K562 (cell line): ENCODE data around the gene TIMM50.

Experiments used
- EGR1 ChIP-seq: fragments of 450-650 bp; conservative IDR thresholded peaks from 2 replicates; pipeline ENCODE4 v1.6.1; 2017; ENCODE audit warnings: mild to moderate bottlenecking
- FOSL1 ChIP-seq: fragments of 200-800 bp; sonication (Bioruptor generic); conservative IDR thresholded peaks from 2 replicates; pipeline ENCODE4 v1.6.1; 2016; ENCODE audit warnings: missing genetic modification characterization, missing compliant biosample characterization
- MCM3 ChIP-seq: fragments of 450-650 bp; IDR thresholded peaks from 2 replicates; pipeline ENCODE4 v1.6.1; 2016
- NFYB ChIP-seq: IDR thresholded peaks from 2 replicates; pipeline ENCODE4 v1.6.1; 2011; ENCODE audit warnings: mild to moderate bottlenecking, moderate library complexity; ENCODE audit not compliant: insufficient read length; ENCODE audit errors: extremely low read depth
- NR2C1 ChIP-seq, 2 experiments: fragments of 450-650 bp; IDR thresholded peaks; 2 replicates each; pipeline ENCODE4 v1.6.1; 2017; ENCODE audit warnings: mild to moderate bottlenecking in 2 of 2, antibody characterized with exemption in 1 of 2, inconsistent platforms in 1 of 2, missing compliant biosample characterization in 1 of 2, missing genetic modification characterization in 1 of 2
- POLR2A ChIP-seq: fragments of 450-650 bp; conservative IDR thresholded peaks from 2 replicates; pipeline ENCODE4 v1.6.1; 2016
- POLR2AphosphoS5 ChIP-seq: IDR thresholded peaks from 2 replicates; pipeline ENCODE4 v1.6.1; 2011; ENCODE audit warnings: mild to moderate bottlenecking, low read depth, low read length, moderate library complexity; ENCODE audit not compliant: control insufficient read depth, insufficient read depth
- RFX5 ChIP-seq: IDR thresholded peaks from 2 replicates; pipeline ENCODE4 v1.6.1; 2011; ENCODE audit warnings: low read depth, mild to moderate bottlenecking, improper control_type of control experiment, low read length
- ZNF280B ChIP-seq: fragments of 250-450 bp; sonication (Bioruptor Pico); IDR thresholded peaks from 2 replicates; pipeline ENCODE4 v1.5.1; 2021; ENCODE audit warnings: mild to moderate bottlenecking
- ZSCAN29 ChIP-seq: fragments of 450-650 bp; IDR thresholded peaks from 2 replicates; pipeline ENCODE4 v1.6.1; 2017
- TF ChIP-seq, protein P1 (sequence below), 3 experiments: IDR thresholded peaks in 2 of 3; conservative IDR thresholded peaks in 1 of 3; 2 replicates each; pipeline ENCODE4 v1.5.1; 2011 to 2012; ENCODE audit warnings: low read length in 3 of 3, mild to moderate bottlenecking in 3 of 3, control low read depth in 2 of 3, improper control_type of control experiment in 1 of 3, inconsistent platforms in 1 of 3, low read depth in 1 of 3, mixed read lengths in 1 of 3, moderate library complexity in 1 of 3; ENCODE audit not compliant: insufficient read depth in 2 of 3
- TF ChIP-seq, protein P2 (sequence below), 2 experiments: fragments of 150-350 bp in 1 of 2; IDR thresholded peaks; 2 replicates each; pipeline ENCODE4 v1.6.1; 2012 to 2016; ENCODE audit warnings: low read depth in 2 of 2, low read length in 2 of 2, mild to moderate bottlenecking in 1 of 2, moderate library complexity in 1 of 2
- TF ChIP-seq, protein P3 (sequence below): fragments of 450-650 bp; IDR thresholded peaks from 2 replicates; pipeline ENCODE4 v1.6.1; 2016; ENCODE audit warnings: low read depth

DNA sequence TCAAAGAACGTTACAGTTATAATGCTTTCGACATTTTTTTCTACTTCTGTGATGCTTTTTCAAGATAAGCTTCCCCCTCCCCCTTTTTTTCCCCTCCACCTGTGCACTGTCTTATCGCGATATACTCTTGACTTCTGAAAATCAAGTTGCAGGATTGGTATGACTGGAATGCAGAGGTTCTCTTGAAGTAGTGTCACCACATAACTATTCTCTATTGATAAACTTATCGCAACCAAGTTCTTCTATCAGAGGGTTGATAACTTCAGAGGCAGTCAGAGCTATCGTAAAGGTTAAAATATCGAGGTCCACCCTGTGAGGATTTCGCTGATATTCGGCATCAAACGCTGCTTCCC lies 58.5 kb downstream of the TIMM50 start:
- TF ChIP-seq NR2C1 (IDR thresholded peaks at IDR 0.05) (no peak), NR2C1 (tag; IDR thresholded peaks at IDR 0.05) (no peak), FOSL1 (tag) (no peak), POLR2A (no peak), RFX5 (no peak), EGR1 (no peak), POLR2AphosphoS5 (no peak), MCM3 (no peak), NFYB (no peak), ZNF280B (CRISPR knock-in tag) (no peak), ZSCAN29 (no peak)
- TF ChIP-seq, protein P1, sequence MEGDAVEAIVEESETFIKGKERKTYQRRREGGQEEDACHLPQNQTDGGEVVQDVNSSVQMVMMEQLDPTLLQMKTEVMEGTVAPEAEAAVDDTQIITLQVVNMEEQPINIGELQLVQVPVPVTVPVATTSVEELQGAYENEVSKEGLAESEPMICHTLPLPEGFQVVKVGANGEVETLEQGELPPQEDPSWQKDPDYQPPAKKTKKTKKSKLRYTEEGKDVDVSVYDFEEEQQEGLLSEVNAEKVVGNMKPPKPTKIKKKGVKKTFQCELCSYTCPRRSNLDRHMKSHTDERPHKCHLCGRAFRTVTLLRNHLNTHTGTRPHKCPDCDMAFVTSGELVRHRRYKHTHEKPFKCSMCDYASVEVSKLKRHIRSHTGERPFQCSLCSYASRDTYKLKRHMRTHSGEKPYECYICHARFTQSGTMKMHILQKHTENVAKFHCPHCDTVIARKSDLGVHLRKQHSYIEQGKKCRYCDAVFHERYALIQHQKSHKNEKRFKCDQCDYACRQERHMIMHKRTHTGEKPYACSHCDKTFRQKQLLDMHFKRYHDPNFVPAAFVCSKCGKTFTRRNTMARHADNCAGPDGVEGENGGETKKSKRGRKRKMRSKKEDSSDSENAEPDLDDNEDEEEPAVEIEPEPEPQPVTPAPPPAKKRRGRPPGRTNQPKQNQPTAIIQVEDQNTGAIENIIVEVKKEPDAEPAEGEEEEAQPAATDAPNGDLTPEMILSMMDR (IDR thresholded peaks at IDR 0.05 in 2 of 3, conservative IDR thresholded peaks at IDR 0.05 in 1 of 3; ENCODE audit: insufficient read depth in 2 of 3, low read depth in 1 of 3, low read length in 3 of 3) = no peak
- TF ChIP-seq, protein P2, sequence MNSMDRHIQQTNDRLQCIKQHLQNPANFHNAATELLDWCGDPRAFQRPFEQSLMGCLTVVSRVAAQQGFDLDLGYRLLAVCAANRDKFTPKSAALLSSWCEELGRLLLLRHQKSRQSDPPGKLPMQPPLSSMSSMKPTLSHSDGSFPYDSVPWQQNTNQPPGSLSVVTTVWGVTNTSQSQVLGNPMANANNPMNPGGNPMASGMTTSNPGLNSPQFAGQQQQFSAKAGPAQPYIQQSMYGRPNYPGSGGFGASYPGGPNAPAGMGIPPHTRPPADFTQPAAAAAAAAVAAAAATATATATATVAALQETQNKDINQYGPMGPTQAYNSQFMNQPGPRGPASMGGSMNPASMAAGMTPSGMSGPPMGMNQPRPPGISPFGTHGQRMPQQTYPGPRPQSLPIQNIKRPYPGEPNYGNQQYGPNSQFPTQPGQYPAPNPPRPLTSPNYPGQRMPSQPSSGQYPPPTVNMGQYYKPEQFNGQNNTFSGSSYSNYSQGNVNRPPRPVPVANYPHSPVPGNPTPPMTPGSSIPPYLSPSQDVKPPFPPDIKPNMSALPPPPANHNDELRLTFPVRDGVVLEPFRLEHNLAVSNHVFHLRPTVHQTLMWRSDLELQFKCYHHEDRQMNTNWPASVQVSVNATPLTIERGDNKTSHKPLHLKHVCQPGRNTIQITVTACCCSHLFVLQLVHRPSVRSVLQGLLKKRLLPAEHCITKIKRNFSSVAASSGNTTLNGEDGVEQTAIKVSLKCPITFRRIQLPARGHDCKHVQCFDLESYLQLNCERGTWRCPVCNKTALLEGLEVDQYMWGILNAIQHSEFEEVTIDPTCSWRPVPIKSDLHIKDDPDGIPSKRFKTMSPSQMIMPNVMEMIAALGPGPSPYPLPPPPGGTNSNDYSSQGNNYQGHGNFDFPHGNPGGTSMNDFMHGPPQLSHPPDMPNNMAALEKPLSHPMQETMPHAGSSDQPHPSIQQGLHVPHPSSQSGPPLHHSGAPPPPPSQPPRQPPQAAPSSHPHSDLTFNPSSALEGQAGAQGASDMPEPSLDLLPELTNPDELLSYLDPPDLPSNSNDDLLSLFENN (IDR thresholded peaks at IDR 0.05; ENCODE audit: low read depth in 2 of 2, low read length in 2 of 2) = no peak
- TF ChIP-seq, protein P3, sequence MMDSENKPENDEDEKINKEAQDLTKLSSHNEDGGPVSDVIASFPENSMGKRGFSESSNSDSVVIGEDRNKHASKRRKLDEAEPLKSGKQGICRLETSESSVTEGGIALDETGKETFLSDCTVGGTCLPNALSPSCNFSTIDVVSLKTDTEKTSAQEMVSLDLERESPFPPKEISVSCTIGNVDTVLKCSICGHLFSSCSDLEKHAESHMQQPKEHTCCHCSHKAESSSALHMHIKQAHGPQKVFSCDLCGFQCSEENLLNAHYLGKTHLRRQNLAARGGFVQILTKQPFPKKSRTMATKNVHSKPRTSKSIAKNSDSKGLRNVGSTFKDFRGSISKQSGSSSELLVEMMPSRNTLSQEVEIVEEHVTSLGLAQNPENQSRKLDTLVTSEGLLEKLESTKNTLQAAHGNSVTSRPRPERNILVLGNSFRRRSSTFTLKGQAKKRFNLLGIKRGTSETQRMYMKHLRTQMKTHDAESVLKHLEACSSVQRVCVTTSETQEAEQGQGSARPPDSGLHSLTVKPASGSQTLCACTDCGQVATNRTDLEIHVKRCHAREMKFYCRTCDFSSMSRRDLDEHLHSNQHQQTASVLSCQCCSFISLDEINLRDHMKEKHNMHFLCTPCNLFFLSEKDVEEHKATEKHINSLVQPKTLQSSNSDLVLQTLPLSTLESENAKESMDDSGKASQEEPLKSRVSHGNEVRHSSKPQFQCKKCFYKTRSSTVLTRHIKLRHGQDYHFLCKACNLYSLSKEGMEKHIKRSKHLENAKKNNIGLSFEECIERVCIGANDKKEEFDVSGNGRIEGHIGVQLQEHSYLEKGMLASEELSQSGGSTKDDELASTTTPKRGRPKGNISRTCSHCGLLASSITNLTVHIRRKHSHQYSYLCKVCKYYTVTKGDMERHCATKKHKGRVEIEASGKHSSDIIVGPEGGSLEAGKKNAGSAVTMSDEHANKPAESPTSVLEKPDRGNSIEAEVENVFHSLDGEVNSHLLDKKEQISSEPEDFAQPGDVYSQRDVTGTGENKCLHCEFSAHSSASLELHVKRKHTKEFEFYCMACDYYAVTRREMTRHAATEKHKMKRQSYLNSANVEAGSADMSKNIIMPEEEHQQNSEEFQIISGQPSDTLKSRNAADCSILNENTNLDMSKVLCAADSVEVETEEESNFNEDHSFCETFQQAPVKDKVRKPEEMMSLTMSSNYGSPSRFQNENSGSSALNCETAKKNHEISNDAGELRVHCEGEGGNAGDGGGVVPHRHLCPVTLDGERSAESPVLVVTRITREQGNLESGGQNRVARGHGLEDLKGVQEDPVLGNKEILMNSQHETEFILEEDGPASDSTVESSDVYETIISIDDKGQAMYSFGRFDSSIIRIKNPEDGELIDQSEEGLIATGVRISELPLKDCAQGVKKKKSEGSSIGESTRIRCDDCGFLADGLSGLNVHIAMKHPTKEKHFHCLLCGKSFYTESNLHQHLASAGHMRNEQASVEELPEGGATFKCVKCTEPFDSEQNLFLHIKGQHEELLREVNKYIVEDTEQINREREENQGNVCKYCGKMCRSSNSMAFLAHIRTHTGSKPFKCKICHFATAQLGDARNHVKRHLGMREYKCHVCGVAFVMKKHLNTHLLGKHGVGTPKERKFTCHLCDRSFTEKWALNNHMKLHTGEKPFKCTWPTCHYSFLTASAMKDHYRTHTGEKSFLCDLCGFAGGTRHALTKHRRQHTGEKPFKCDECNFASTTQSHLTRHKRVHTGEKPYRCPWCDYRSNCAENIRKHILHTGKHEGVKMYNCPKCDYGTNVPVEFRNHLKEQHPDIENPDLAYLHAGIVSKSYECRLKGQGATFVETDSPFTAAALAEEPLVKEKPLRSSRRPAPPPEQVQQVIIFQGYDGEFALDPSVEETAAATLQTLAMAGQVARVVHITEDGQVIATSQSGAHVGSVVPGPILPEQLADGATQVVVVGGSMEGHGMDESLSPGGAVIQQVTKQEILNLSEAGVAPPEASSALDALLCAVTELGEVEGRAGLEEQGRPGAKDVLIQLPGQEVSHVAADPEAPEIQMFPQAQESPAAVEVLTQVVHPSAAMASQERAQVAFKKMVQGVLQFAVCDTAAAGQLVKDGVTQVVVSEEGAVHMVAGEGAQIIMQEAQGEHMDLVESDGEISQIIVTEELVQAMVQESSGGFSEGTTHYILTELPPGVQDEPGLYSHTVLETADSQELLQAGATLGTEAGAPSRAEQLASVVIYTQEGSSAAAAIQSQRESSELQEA = no peak
